ENCODE data around the gene DHTKD1. TPM values are rescaled to one million over a fixed set of nuclear protein-coding genes. Genes with fewer than 3 reads are reported as not detected.

The DHTKD1 gene
- total RNA-seq, 4 donors from 2014 or later: 14.8 to 32.2 (median 20.2) TPM

DNA sequence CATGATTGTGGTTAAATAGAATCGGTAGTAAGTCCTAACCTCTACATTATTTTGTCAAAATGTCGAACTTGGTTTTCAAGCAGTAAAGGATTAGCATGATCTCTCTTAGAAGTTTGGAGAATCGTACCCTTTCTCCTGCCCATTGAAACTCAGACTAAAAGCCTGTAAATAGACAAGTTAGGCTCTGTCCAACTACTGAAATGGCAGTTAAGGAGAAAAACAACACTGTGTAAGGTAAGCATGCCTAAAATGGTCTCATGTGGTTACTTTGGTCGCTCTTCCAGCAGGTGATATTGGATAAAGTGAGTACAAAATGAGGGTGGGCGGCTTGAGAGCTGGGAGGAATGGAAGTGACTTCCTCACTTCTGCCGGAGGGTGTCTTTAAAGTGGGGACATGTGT is 85.8 kb downstream of the DHTKD1 start:
- TF ChIP-seq EP300 (IDR thresholded peaks at IDR 0.05) (no peak), POLR2A (IDR thresholded peaks at IDR 0.05) (no peak), POLR2AphosphoS5 (IDR thresholded peaks at IDR 0.05) (no peak)
- TF ChIP-seq, protein P1, sequence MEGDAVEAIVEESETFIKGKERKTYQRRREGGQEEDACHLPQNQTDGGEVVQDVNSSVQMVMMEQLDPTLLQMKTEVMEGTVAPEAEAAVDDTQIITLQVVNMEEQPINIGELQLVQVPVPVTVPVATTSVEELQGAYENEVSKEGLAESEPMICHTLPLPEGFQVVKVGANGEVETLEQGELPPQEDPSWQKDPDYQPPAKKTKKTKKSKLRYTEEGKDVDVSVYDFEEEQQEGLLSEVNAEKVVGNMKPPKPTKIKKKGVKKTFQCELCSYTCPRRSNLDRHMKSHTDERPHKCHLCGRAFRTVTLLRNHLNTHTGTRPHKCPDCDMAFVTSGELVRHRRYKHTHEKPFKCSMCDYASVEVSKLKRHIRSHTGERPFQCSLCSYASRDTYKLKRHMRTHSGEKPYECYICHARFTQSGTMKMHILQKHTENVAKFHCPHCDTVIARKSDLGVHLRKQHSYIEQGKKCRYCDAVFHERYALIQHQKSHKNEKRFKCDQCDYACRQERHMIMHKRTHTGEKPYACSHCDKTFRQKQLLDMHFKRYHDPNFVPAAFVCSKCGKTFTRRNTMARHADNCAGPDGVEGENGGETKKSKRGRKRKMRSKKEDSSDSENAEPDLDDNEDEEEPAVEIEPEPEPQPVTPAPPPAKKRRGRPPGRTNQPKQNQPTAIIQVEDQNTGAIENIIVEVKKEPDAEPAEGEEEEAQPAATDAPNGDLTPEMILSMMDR (IDR thresholded peaks at IDR 0.05): no peak
- ATAC-seq: no peak
- WGBS, 2 donors (ENCODE audit: low coverage in 1 of 2): 89 to 93% methylated on average over 5 of the region's 6 CpGs
- Histone ChIP-seq H3K4me3 (no peak overlapping the region), H3K27me3 (no peaks in the 10 kb centered on the region), H3K9me3 (no peaks in the 10 kb centered on the region), H3K4me1 (no peaks in the 10 kb centered on the region), H3K27ac (no peak overlapping the region), H3K36me3 (peaks cover 0 to 88% of the 10 kb centered on the region in 2 donors)

DNA sequence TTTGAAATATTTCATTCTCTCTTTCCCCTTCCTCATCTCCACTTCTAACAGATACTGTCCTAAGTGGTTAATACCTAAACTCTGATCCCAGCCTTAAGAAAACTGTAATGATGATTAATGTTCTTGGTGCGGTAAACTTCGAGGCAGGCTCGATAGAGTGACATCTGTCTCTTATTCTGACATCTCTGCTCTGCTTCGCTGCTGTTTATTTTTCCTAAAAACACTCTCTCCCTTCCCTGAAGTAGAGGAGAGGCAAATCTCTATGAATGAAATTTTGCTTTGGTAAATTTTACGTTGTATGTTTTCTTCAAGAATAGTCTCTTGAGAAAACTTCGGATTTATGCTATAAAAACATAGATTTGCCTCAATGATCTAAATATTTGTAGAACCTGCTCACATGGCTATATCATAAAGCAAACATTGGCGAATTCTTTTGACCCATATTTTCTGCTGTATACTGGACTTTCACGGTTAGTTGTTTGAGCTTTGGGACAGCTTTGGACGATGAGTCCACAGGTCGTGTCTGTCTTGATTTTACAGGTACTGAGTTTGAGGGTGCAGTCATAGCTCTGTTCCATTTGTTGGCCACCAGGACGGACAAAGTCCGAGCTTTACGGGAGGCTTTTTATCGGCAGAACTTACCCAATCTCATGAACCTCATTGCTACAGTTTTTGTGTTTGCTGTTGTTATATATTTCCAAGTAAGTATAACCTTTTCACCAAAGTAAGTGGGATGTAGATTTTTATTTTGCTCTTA is 87.8 kb downstream of the DHTKD1 start:
- ATAC-seq: no peak
- Histone ChIP-seq H3K36me3 (peaks cover 0 to 83% of the 10 kb centered on the region in 2 donors), H3K9me3 (no peaks in the 10 kb centered on the region), H3K4me3 (no peak overlapping the region), H3K27me3 (no peaks in the 10 kb centered on the region), H3K4me1 (no peaks in the 10 kb centered on the region), H3K27ac (no peak overlapping the region)
- WGBS, 2 donors (ENCODE audit: low coverage in 1 of 2): 84 to 85% methylated on average over 14 of the region's 14 CpGs
- TF ChIP-seq POLR2A (IDR thresholded peaks at IDR 0.05) (no peak), POLR2AphosphoS5 (IDR thresholded peaks at IDR 0.05) (no peak), EP300 (IDR thresholded peaks at IDR 0.05) (no peak)
- TF ChIP-seq, protein P1 (IDR thresholded peaks at IDR 0.05): no peak

DNA sequence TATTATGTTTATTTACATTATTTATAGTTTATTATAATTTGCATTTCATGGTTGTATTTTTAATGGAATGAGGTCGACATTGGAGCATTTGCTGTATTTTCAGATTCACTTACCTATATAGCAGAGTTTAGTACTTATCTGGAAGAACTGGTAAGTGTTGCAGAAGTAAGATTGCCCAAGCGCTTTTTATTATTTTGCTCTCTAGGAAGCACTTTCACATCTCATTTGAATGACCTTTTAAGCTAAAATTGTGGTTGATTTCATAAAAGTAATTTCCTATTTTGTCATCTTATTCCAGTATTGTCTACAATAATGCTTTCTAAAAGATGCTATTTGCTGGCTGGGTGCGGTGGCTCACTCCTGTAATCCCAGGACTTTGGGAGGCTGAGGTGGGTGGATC is 89.4 kb downstream of the DHTKD1 start:
- no peak for ATAC-seq

DNA sequence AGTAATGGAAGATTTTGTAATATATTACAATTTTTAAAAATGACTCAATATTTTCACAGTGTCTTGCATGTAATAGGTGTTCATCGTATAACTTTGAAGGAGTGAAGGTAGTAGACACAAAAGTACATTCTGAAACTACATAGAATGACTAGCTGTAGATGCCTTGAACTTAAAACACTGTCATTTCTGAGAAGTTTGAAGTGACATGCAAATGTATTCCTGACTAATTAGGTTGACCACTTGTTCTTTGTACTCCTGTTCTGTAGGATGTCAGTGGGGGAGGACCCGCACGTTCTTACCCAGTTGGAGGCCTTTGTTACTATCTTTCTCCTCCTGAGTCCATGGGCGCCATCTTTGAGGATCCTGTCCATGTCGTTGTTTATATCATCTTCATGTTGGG is 91.9 kb downstream of the DHTKD1 start:
- 87 to 96% methylated on average over 4 to 5 of the region's 5 CpGs for WGBS, 2 donors (ENCODE audit: low coverage in 1 of 2)
- Histone ChIP-seq H3K27me3 (no peaks in the 10 kb centered on the region), H3K9me3 (no peaks in the 10 kb centered on the region), H3K36me3 (peaks cover 0 to 88% of the 10 kb centered on the region in 2 donors), H3K4me3 (no peak overlapping the region), H3K27ac (no peak overlapping the region), H3K4me1 (peaks cover 0 to 2% (median 0%) of the 10 kb centered on the region in 3 donors)
- TF ChIP-seq, protein P1 (IDR thresholded peaks at IDR 0.05): no peak
- TF ChIP-seq POLR2AphosphoS5 (IDR thresholded peaks at IDR 0.05) (no peak), EP300 (IDR thresholded peaks at IDR 0.05) (no peak), POLR2A (IDR thresholded peaks at IDR 0.05) (no peak)
- ATAC-seq: no peak

More for the DNA sequence above, 89.4 kb downstream of the DHTKD1 start:
- no peaks in the 10 kb centered on the region for H3K4me1 ChIP-seq
- peaks cover 0 to 85% of the 10 kb centered on the region in 2 donors for H3K36me3 ChIP-seq
- no peak overlapping the region for H3K27ac ChIP-seq
- no peaks in the 10 kb centered on the region for H3K9me3 ChIP-seq
- H3K27me3 ChIP-seq: no peaks in the 10 kb centered on the region
- H3K4me3 ChIP-seq: no peak overlapping the region
- 71 to 97% methylated on average over 1 to 3 of the region's 3 CpGs for WGBS, 2 donors (ENCODE audit: low coverage in 1 of 2)
- no peak for TF ChIP-seq EP300 (IDR thresholded peaks at IDR 0.05)
- TF ChIP-seq, protein P1 (IDR thresholded peaks at IDR 0.05): no peak
- TF ChIP-seq POLR2AphosphoS5 (IDR thresholded peaks at IDR 0.05): no peak
- TF ChIP-seq POLR2A (IDR thresholded peaks at IDR 0.05): no peak

DNA sequence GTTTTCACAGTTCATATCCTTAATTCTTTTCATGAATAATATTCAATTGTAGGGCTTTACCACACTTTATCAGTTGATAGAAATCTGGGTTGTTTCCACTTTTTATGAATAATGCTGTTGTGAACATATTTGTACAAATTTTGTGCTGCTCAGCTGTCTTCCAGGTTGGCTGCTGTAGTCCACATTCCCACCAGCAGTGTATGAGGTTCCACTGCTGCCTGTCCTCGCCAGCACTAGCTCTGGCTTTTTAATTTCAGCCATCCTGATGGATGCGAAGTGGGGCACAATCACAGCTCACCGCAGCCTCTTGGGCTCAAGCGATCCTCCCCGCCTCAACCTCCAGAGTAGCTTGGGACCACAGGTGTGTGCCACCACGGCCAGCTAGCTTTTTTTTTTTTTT is 94.2 kb downstream of the DHTKD1 start:
- Histone ChIP-seq H3K4me1 (peaks cover 0 to 10% (median 0%) of the 10 kb centered on the region in 3 donors), H3K27ac (no peak overlapping the region), H3K4me3 (no peak overlapping the region), H3K9me3 (no peaks in the 10 kb centered on the region), H3K27me3 (no peaks in the 10 kb centered on the region), H3K36me3 (peaks cover 0 to 89% of the 10 kb centered on the region in 2 donors)
- TF ChIP-seq EP300 (IDR thresholded peaks at IDR 0.05) (no peak), POLR2AphosphoS5 (IDR thresholded peaks at IDR 0.05) (no peak), POLR2A (IDR thresholded peaks at IDR 0.05) (no peak)
- TF ChIP-seq, protein P1 (IDR thresholded peaks at IDR 0.05): no peak
- ATAC-seq: no peak
- 90% methylated on average over 6 of the region's 6 CpGs; no CpG with 5 or more reads in 1 of the 2 donors for WGBS, 2 donors (ENCODE audit: low coverage in 1 of 2)
